Measurements from ENCODE around the gene TBP. TPM values are rescaled to one million over a fixed set of nuclear protein-coding genes. Genes with fewer than 3 reads are reported as not detected.

Gene TBP
- total RNA-seq, 4 donors from 2014 or later: 7.5 to 17.7 (median 12.3) TPM

- WGBS, 2 donors (ENCODE audit: low coverage in 1 of 2): 88% methylated on average over 2 of the region's 2 CpGs; no CpG with 5 or more reads in 1 of the 2 donors
Observed at GRCh38 chr6:170533792-170534191, 20.4 kb upstream of the TBP start.

GRCh38 chr6:170535004-170535403 is 19.2 kb upstream of the TBP start:
- Histone ChIP-seq H3K4me3 (no peak overlapping the region), H3K27ac (no peak overlapping the region), H3K9me3 (no peaks in the 10 kb centered on the region), H3K27me3 (no peaks in the 10 kb centered on the region), H3K4me1 (no peaks in the 10 kb centered on the region), H3K36me3 (peaks cover 0 to 69% (median 28%) of the 10 kb centered on the region in 4 donors)
- in situ Hi-C loops (cut with MboI; ENCODE audit: low pct_ligation_motif_present in 1 of 4, low pct_unique_long_range_greater_than_20kb in 1 of 4, low sequenced_read_pairs in 3 of 4) (no loop called here), intact Hi-C loops (cut with DNase I; ENCODE audit: low total_unique reads) (no loop called here)
- DNase-seq: no peak
- 84 to 100% methylated on average over 1 to 5 of the region's 5 CpGs for WGBS, 2 donors (ENCODE audit: low coverage in 1 of 2)
- TF ChIP-seq CTCF (IDR thresholded peaks at IDR 0.05): no peak
- no peak for TF ChIP-seq POLR2A (IDR thresholded peaks at IDR 0.05)
- no peak for TF ChIP-seq EP300 (IDR thresholded peaks at IDR 0.05; ENCODE audit: low read depth)
- no peak for TF ChIP-seq POLR2AphosphoS5 (IDR thresholded peaks at IDR 0.05)

More at GRCh38 chr6:170533792-170534191, 20.4 kb upstream of the TBP start:
- Histone ChIP-seq H3K27ac (no peak overlapping the region), H3K27me3 (no peaks in the 10 kb centered on the region), H3K36me3 (peaks cover 0 to 57% (median 26%) of the 10 kb centered on the region in 4 donors), H3K4me3 (no peak overlapping the region), H3K4me1 (no peaks in the 10 kb centered on the region), H3K9me3 (no peaks in the 10 kb centered on the region)
- in situ Hi-C loops (cut with MboI; ENCODE audit: low pct_ligation_motif_present in 1 of 4, low pct_unique_long_range_greater_than_20kb in 1 of 4, low sequenced_read_pairs in 3 of 4): no loop called here
- TF ChIP-seq POLR2A (IDR thresholded peaks at IDR 0.05) (no peak), POLR2AphosphoS5 (IDR thresholded peaks at IDR 0.05) (no peak), CTCF (IDR thresholded peaks at IDR 0.05) (no peak), EP300 (IDR thresholded peaks at IDR 0.05; ENCODE audit: low read depth) (no peak)
- intact Hi-C loops (cut with DNase I; ENCODE audit: low total_unique reads): no loop called here
- DNase-seq: no peak

- no peak for DNase-seq
- no peak overlapping the region for H3K4me3 ChIP-seq
- H3K4me1 ChIP-seq: no peaks in the 10 kb centered on the region
- H3K9me3 ChIP-seq: no peaks in the 10 kb centered on the region
- no peaks in the 10 kb centered on the region for H3K27me3 ChIP-seq
- WGBS, 2 donors (ENCODE audit: low coverage in 1 of 2): 80 to 83% methylated on average over 5 of the region's 5 CpGs
- peaks cover 0 to 85% (median 35%) of the 10 kb centered on the region in 4 donors for H3K36me3 ChIP-seq
- intact Hi-C loops (cut with DNase I; ENCODE audit: low total_unique reads) (no loop called here), in situ Hi-C loops (cut with MboI; ENCODE audit: low pct_ligation_motif_present in 1 of 4, low pct_unique_long_range_greater_than_20kb in 1 of 4, low sequenced_read_pairs in 3 of 4) (no loop called here)
- H3K27ac ChIP-seq: no peak overlapping the region
- no peak for TF ChIP-seq CTCF (IDR thresholded peaks at IDR 0.05)
- no peak for TF ChIP-seq POLR2AphosphoS5 (IDR thresholded peaks at IDR 0.05)
Observed at GRCh38 chr6:170536671-170537070, 17.5 kb upstream of the TBP start.

- H3K27ac ChIP-seq: no peak overlapping the region
- in situ Hi-C loops (cut with MboI; ENCODE audit: low pct_ligation_motif_present in 1 of 4, low pct_unique_long_range_greater_than_20kb in 1 of 4, low sequenced_read_pairs in 3 of 4): no loop called here
Observed at GRCh38 chr6:170537329-170537728, 16.8 kb upstream of the TBP start.

More at GRCh38 chr6:170537329-170537728, 16.8 kb upstream of the TBP start:
- TF ChIP-seq EP300 (IDR thresholded peaks at IDR 0.05; ENCODE audit: low read depth) (no peak), POLR2AphosphoS5 (IDR thresholded peaks at IDR 0.05) (no peak)
- WGBS, 2 donors (ENCODE audit: low coverage in 1 of 2): 89 to 100% methylated on average over 3 to 4 of the region's 4 CpGs
- Histone ChIP-seq H3K4me1 (no peaks in the 10 kb centered on the region), H3K4me3 (no peak overlapping the region), H3K36me3 (peaks cover 0 to 89% (median 40%) of the 10 kb centered on the region in 4 donors), H3K27me3 (no peaks in the 10 kb centered on the region), H3K9me3 (no peaks in the 10 kb centered on the region)
- no peak for DNase-seq
- intact Hi-C loops (cut with DNase I; ENCODE audit: low total_unique reads): no loop called here

All from transverse colon (tissue), 4 donors.